A673 (cell line): ENCODE measurements around the gene BCAS4. TPM values are rescaled to one million over a fixed set of nuclear protein-coding genes. Genes with fewer than 3 reads are reported as not detected.
"Not testable (repeated sequence)": the region's sequence is repeated elsewhere in the genome, so short reads cannot be mapped to it uniquely, and the experiment has no call there.

Source experiments
- BruUV-seq: library from RNA; stranded (reverse); fragments of 400-500 nt; replicated peaks from 2 replicates; lab custom pipeline; 2021; lab: Mats Ljungman, UMichigan
- CTCF ChIA-PET: fragments of 300-600 bp; sonication (Branson Sonifier 250); formaldehyde crosslinking; loops from one replicate; lab custom pipeline; 2022; ENCODE audit warnings: antibody characterized with exemption; lab: Charles Lee
- POLR2A ChIA-PET: fragments of 300-600 bp; sonication (Branson Sonifier 250); formaldehyde crosslinking; loops from one replicate; lab custom pipeline; 2022; ENCODE audit warnings: antibody characterized with exemption; ENCODE audit not compliant: low non-redundant PET; lab: Charles Lee
- DNase-seq: peaks from one replicate; pipeline ENCODE4 v3.0.0-alpha.2; 2015; ENCODE audit warnings: low spot score
- H3K27ac ChIP-seq: fragments of 200-600 bp; sonication (generic); 2 replicates; pipeline ENCODE4 v1.5.1; 2016; ENCODE audit warnings: mixed run types, low read depth, mild to moderate bottlenecking, mixed read lengths, antibody characterized with exemption, low read length; ENCODE audit not compliant: poor library complexity, severe bottlenecking
- H3K27me3 ChIP-seq: fragments of 200-600 bp; sonication (generic); replicated peaks from 2 replicates; pipeline ENCODE4 v1.6.1; 2017; ENCODE audit warnings: mixed run types, low read depth, mild to moderate bottlenecking, mixed read lengths, antibody characterized with exemption, low read length; ENCODE audit not compliant: insufficient read depth, poor library complexity
- H3K36me3 ChIP-seq: fragments of 200-600 bp; sonication (generic); 2 replicates; pipeline ENCODE4 v1.6.1; 2016; ENCODE audit warnings: mixed run types, mild to moderate bottlenecking, mixed read lengths, antibody characterized with exemption, low read length; ENCODE audit not compliant: insufficient read depth, poor library complexity, severe bottlenecking
- H3K4me1 ChIP-seq: fragments of 200-600 bp; sonication (generic); 2 replicates; pipeline ENCODE4 v1.6.1; 2017; ENCODE audit warnings: mixed run types, mild to moderate bottlenecking, mixed read lengths, antibody characterized with exemption, low read length; ENCODE audit not compliant: insufficient read depth, poor library complexity, severe bottlenecking
- H3K4me3 ChIP-seq: fragments of 200-600 bp; sonication (generic); 2 replicates; pipeline ENCODE4 v1.5.1; 2016; ENCODE audit warnings: low read depth, mixed run types, mild to moderate bottlenecking, mixed read lengths, low read length; ENCODE audit not compliant: poor library complexity, severe bottlenecking
- H3K9me3 ChIP-seq: fragments of 200-600 bp; sonication (generic); 2 replicates; pipeline ENCODE4 v1.6.1; 2016; ENCODE audit warnings: mixed run types, low read depth, mild to moderate bottlenecking, mixed read lengths, antibody characterized with exemption, low read length; ENCODE audit not compliant: poor library complexity, severe bottlenecking
- EZH2 ChIP-seq: fragments of 200-600 bp; sonication (generic); IDR thresholded peaks from 2 replicates; pipeline ENCODE4 v1.6.1; 2017; ENCODE audit warnings: borderline replicate concordance, low read depth, mild to moderate bottlenecking, mixed read lengths, antibody characterized with exemption, low read length; ENCODE audit not compliant: poor library complexity, severe bottlenecking
- intact Hi-C: fragments of 100-400 bp; cut with micrococcal nuclease; formaldehyde crosslinking; loops from one replicate; pipeline ENCODE4 v1.10.0; 2022; ENCODE audit not compliant: unreplicated experiment
- total RNA-seq: library from RNA; stranded (reverse); gene quantifications from 2 replicates; pipeline ENCODE4 v1.2.3, GENCODE V29; 2021
- TF ChIP-seq, protein P1 (sequence below): fragments of 300-800, 200-600 bp; sonication (generic); conservative IDR thresholded peaks from 2 replicates; pipeline ENCODE4 v1.5.1; 2017; ENCODE audit warnings: low read depth, mild to moderate bottlenecking, antibody characterized with exemption, low read length, moderate library complexity, mixed read lengths

The BCAS4 gene
- total RNA-seq, 1 experiment from 2014 or later = 28.4 TPM

DNA sequence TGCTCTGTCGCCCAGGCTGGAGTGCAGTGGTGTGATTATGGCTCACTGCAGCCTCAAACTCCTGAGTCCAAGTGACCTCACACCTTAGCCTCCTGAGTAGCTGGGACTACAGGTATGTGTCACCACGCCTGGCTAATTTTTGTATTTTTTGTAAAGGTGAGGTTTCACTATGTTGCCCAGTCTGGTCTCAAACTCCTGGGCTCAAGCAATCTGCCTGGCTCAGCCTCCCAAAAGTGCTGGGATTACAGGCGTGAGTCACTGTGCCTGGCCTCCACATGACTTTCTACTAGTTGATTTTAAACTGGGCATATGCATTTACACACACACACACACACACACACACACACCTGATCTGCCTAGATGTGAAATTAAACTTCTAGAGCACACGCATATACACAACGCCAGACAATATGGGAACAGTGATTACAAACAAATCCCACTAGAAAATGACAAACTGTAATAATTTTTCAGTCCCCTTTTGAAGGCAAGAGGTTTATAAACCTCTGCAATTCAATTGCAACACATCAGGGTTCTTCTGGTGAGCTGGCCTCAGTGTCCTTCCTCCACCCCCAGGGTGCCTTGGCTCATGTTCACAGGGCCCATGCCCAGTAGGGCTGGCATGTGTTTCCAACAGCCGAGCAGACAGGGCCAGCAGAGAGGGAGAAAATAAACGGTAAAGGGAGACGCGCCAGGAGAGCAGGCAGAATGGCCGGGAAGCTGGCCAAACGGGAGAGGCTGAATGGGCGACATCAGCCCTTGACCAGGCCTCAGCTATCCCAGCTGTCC, 32.2 kb upstream of the BCAS4 start:
- POLR2A ChIA-PET = no interaction called here
- peaks cover 38% of the 10 kb centered on the region for H3K4me1 ChIP-seq

DNA sequence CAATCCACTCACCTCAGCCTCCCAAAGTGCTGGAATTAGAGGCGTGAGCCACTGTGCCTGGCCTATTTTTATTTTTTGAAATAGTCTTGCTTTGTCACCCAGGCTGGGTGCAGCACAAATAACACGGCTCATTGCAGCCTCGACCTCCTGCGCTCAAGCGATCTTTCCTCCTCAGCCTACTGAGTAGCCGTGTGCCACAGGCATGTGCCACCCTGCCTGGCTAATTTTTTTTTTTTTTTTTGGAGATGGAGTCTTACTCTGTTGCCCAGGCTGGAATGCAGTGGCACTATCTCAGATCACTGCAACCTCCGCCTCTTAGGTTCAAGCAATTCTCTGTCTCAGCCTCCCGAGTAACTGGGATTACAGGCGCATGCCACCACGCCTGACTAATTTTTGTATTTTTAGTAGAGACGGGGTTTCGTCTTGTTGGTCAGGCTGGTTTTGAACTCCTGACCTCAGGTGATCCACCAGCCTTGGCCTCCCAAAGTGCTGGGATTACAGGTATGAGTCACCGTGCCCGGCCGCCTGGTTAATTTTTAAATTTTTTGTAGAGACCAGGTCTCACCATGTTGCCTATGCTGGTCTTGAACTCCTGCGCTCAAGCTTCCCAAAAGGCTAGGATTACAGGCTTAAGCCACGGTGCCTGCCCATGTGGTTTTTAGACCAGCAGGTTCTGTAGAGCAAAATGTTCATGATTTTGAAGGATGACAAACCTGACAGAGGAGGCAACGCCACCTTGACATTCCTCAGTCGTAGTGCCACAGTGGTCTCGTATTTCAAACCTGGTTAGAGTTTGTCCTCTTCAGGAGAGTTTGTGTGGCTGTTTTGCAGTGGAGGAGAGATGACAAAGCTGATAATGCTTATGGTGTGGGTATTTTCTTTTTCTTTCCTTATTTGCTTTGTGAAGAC, 31.1 kb upstream of the BCAS4 start:
- H3K9me3 ChIP-seq, H3K27ac ChIP-seq, CTCF ChIA-PET, H3K36me3 ChIP-seq, H3K4me3 ChIP-seq, POLR2A ChIA-PET, BruUV-seq, H3K27me3 ChIP-seq, intact Hi-C loops, DNase-seq: not testable (repeated sequence)
- peaks cover 43% of the 10 kb centered on the region for H3K4me1 ChIP-seq

More for the DNA sequence above, 32.2 kb upstream of the BCAS4 start:
- Histone ChIP-seq H3K36me3 (no peaks in the 10 kb centered on the region), H3K27ac (peak overlapping the region; percentile 65), H3K4me3 (no peak overlapping the region), H3K27me3 (no peaks in the 10 kb centered on the region), H3K9me3 (no peaks in the 10 kb centered on the region)
- intact Hi-C loops = no loop called here
- BruUV-seq = no TSS peak
- TF ChIP-seq, protein P1, sequence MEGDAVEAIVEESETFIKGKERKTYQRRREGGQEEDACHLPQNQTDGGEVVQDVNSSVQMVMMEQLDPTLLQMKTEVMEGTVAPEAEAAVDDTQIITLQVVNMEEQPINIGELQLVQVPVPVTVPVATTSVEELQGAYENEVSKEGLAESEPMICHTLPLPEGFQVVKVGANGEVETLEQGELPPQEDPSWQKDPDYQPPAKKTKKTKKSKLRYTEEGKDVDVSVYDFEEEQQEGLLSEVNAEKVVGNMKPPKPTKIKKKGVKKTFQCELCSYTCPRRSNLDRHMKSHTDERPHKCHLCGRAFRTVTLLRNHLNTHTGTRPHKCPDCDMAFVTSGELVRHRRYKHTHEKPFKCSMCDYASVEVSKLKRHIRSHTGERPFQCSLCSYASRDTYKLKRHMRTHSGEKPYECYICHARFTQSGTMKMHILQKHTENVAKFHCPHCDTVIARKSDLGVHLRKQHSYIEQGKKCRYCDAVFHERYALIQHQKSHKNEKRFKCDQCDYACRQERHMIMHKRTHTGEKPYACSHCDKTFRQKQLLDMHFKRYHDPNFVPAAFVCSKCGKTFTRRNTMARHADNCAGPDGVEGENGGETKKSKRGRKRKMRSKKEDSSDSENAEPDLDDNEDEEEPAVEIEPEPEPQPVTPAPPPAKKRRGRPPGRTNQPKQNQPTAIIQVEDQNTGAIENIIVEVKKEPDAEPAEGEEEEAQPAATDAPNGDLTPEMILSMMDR = no peak
- TF ChIP-seq EZH2 = no peak
- CTCF ChIA-PET = no interaction called here
- DNase-seq = no peak

DNA sequence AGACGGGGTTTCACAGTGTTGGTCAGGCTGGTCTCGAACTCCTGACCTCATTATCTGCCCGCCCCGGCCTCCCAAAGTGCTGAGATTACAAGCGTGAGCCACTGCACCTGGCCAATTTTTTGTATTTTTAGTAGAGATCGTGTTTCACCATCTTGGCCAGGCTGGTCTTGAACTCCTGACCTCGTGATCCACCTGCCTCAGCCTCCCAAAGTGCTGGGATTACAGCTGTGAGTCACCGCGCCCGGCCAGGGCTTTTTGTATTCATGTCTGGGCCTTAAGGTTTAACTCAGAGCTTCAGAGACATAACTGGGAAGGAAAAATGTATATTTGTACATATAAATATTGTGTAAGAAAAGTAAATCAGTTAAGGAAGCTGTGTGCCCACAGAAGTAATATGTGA, 29.6 kb upstream of the BCAS4 start:
- Histone ChIP-seq H3K4me1 (peaks cover 43% of the 10 kb centered on the region), H3K27ac (peak overlapping the region; percentile 52)
- H3K36me3 ChIP-seq, H3K4me3 ChIP-seq, CTCF ChIA-PET, intact Hi-C loops, H3K27me3 ChIP-seq, POLR2A ChIA-PET, DNase-seq, H3K9me3 ChIP-seq, BruUV-seq: not testable (repeated sequence)

DNA sequence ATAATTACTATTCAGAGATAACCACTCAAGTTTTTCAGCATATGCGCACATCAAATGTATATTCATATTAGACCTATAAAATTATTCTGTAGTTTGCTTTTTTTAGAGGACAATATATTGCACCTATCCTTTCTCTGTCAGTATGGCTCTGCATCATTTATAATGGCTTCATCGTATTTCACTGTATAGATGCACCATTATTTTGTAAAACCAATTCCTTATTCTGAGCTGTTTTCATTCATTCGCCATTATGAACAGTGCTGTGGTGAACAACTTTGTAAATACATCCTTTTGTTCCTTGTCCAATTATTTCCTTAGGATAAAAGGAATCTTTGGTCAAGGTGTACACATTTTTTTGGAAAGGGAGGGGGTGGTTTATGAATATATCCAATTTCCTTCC, 29.2 kb upstream of the BCAS4 start:
- DNase-seq = no peak
- Histone ChIP-seq H3K4me3 (no peak overlapping the region), H3K27ac (peak overlapping the region; percentile 52), H3K4me1 (peaks cover 43% of the 10 kb centered on the region), H3K27me3 (no peaks in the 10 kb centered on the region), H3K9me3 (no peaks in the 10 kb centered on the region), H3K36me3 (no peaks in the 10 kb centered on the region)
- CTCF ChIA-PET = no interaction called here
- TF ChIP-seq, protein P1 = no peak
- TF ChIP-seq EZH2 = no peak
- BruUV-seq = no TSS peak
- intact Hi-C loops = no loop called here
- POLR2A ChIA-PET = no interaction called here

- Histone ChIP-seq H3K4me1 (peaks cover 35% of the 10 kb centered on the region), H3K4me3 (peak overlapping the region; percentile 30), H3K27ac (peak overlapping the region; percentile 94)
- BruUV-seq = TSS peak; percentile 81
- H3K36me3 ChIP-seq, H3K27me3 ChIP-seq, H3K9me3 ChIP-seq, intact Hi-C loops, POLR2A ChIA-PET: not testable (repeated sequence)
- CTCF ChIA-PET = interaction anchor here (0.6 to 0.7 kb wide), 3 partner anchors 18 to 53 kb away, joined by 4 to 7 read pairs (median 5); no protein-coding TSS in a partner anchor
- peak; percentile 85 for DNase-seq
These were observed 27.7 kb upstream of the BCAS4 start for GRCh38 chr20:50766955-50767809.
